ENCODE measurements around the gene WDR1. TPM values are rescaled to one million over a fixed set of nuclear protein-coding genes. Genes with fewer than 3 reads are reported as not detected.
A peak's percentile ranks its signal among the peaks of the same experiment; 100 is the strongest.

The WDR1 gene
- total RNA-seq, 1 donor: 314 TPM

- H3K79me2 ChIP-seq (ENCODE audit: insufficient read depth, low read length): peaks cover 98% of the 10 kb centered on the region
Observed at GRCh38 chr4:10085828-10086505, 30.6 kb downstream of the WDR1 start.

GRCh38 chr4:10085386-10085785, 31.2 kb downstream of the WDR1 start:
- no peaks in the 10 kb centered on the region for H3K27me3 ChIP-seq (ENCODE audit: insufficient read depth, low read length)
- H3K36me3 ChIP-seq (ENCODE audit: insufficient read depth, low read length): peaks cover 97% of the 10 kb centered on the region
- TF ChIP-seq CTCF (IDR thresholded peaks at IDR 0.05; ENCODE audit: extremely low read depth, low read depth, low read length): no peak
- no peak overlapping the region for H3K27ac ChIP-seq (ENCODE audit: low read depth, low read length)
- no peak overlapping the region for H3K4me3 ChIP-seq (ENCODE audit: insufficient read depth, low read length)
- DNase-seq (ENCODE audit: insufficient read length, low spot score, missing footprints): no peak
- H3K4me2 ChIP-seq (ENCODE audit: insufficient read depth, low read length): no peak overlapping the region
- H3K9me3 ChIP-seq (ENCODE audit: low read depth, low read length): no peaks in the 10 kb centered on the region
- no peak overlapping the region for H2AFZ ChIP-seq (ENCODE audit: low read length)
- peaks cover 98% of the 10 kb centered on the region for H3K79me2 ChIP-seq (ENCODE audit: insufficient read depth, low read length)
- peaks cover 87% of the 10 kb centered on the region for H4K20me1 ChIP-seq (ENCODE audit: insufficient read depth, low read length)
- no peaks in the 10 kb centered on the region for H3K4me1 ChIP-seq (ENCODE audit: insufficient read depth, low read length)

More at GRCh38 chr4:10085828-10086505, 30.6 kb downstream of the WDR1 start:
- Histone ChIP-seq H3K27me3 (ENCODE audit: insufficient read depth, low read length) (no peaks in the 10 kb centered on the region), H2AFZ (ENCODE audit: low read length) (no peak overlapping the region), H3K4me2 (ENCODE audit: insufficient read depth, low read length) (no peak overlapping the region), H4K20me1 (ENCODE audit: insufficient read depth, low read length) (peaks cover 88% of the 10 kb centered on the region), H3K4me1 (ENCODE audit: insufficient read depth, low read length) (no peaks in the 10 kb centered on the region), H3K4me3 (ENCODE audit: insufficient read depth, low read length) (no peak overlapping the region), H3K27ac (ENCODE audit: low read depth, low read length) (no peak overlapping the region), H3K9me3 (ENCODE audit: low read depth, low read length) (no peaks in the 10 kb centered on the region), H3K36me3 (ENCODE audit: insufficient read depth, low read length) (peaks cover 97% of the 10 kb centered on the region)
- DNase-seq (ENCODE audit: insufficient read length, low spot score, missing footprints): peak; percentile 65
- no peak for TF ChIP-seq CTCF (IDR thresholded peaks at IDR 0.05; ENCODE audit: extremely low read depth, low read depth, low read length)

- H3K4me2 ChIP-seq (ENCODE audit: insufficient read depth, low read length): no peak overlapping the region
- no peak overlapping the region for H3K27ac ChIP-seq (ENCODE audit: low read depth, low read length)
- TF ChIP-seq CTCF (IDR thresholded peaks at IDR 0.05; ENCODE audit: extremely low read depth, low read depth, low read length): no peak
- no peaks in the 10 kb centered on the region for H3K9me3 ChIP-seq (ENCODE audit: low read depth, low read length)
- H4K20me1 ChIP-seq (ENCODE audit: insufficient read depth, low read length): peaks cover 85% of the 10 kb centered on the region
- H3K4me1 ChIP-seq (ENCODE audit: insufficient read depth, low read length): no peaks in the 10 kb centered on the region
- H3K36me3 ChIP-seq (ENCODE audit: insufficient read depth, low read length): peaks cover 97% of the 10 kb centered on the region
- no peak overlapping the region for H3K4me3 ChIP-seq (ENCODE audit: insufficient read depth, low read length)
- DNase-seq (ENCODE audit: insufficient read length, low spot score, missing footprints): peak; percentile 17
- H2AFZ ChIP-seq (ENCODE audit: low read length): no peak overlapping the region
- H3K79me2 ChIP-seq (ENCODE audit: insufficient read depth, low read length): peaks cover 98% of the 10 kb centered on the region
- H3K27me3 ChIP-seq (ENCODE audit: insufficient read depth, low read length): no peaks in the 10 kb centered on the region
Observed at GRCh38 chr4:10084651-10085358, 31.8 kb downstream of the WDR1 start.
